Activated CD8-positive, alpha-beta memory T cell treated with anti-CD3 and anti-CD28 coated beads for 1 hour (primary cell): ENCODE measurements around the gene HIGD2A.

Experiments used
- DNase-seq, 2 donors: peaks; one replicate each; pipeline ENCODE4 v3.0.0-alpha.2; 2020; ENCODE audit warnings: low read depth in 1 of 2; ENCODE audit errors: extremely low read depth in 1 of 2

The HIGD2A gene

DNA sequence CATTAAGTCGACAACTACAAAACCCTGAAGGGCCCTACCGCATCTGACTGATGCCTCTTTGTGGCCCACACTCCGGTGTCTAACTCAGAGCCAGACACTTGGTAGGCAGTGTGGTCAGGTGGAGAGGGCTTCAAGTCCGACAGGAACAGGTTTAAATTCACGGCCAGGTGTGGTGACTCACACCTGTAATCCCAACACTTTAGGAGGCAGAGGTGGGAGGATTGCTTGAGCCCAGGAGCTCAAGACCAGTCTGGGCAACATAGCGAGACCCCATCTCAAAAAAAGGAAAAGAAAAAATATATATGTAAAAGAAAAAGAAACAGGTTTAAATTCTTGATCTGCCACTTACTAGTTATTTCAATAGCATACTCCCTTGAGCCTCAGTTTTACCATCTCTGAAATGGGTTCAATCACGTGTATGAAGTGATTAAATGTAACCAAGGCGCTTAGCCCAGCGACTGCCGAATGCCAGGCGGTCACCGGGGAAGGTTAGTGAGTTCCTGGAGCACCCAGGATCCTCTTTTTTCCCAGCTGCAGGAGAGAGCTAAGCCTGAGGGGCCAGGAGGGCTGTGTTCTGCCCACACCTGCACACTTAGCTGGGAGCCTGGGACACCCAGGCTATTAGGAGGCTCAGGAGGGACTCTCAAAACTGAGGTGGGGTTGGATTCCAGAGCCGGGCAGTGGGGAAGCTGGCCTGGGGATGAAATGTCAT is 26.8 kb downstream of the HIGD2A start:
- DNase-seq: no peak

DNA sequence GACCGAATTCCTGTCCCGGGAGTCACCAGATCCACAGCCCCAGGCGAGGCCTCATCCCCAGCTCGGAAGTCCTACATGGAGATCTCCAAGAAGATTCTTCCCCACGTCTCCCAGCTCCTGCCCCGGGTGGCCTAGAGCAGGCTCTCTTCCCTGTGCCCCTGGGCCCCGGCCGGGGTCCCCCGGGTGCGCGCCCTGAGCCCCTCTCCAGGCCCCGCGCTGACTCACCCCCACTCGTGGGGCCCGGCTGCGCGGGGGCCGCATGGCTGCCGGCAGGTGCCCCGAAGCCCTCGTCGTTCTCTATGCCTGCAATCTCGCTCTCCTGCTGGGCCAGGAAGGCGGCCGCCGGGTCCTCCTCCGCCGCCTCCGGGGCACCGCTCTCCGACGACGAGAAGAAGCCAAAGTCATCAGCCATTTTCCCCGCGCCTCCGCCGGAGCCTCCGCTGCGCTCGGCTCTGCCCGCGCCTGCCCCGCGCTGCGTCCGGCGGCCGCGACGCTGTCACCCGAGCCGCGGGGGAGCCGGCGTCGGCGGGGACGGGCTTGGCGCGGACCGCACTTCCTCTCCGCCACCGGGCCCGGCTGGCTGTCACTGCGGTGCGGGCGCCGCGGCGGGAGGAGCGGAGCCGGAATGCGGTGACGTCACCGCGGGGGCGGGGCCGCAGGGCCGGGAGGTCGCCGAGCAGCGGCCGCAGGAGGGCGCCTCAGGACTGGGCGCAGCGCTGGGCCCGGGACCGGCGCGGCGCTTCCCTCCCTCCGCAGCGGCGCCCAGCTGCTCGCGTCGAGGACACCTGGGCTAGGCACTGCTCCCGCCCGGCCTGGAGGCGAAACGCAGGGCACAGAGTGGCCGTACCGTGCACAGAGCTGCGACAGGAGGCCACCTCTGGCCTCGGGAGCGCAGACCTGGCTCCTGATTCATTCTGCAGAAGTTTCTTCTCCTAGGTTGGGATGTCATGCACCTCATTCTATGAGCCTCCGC is 27.7 kb downstream of the HIGD2A start, which contains the start of gene CLTB:
CLTB (minus strand) TSS at position 588 of the 973 bp plus-strand sequence; CDS start at position 412, 176 bp downstream.
- peak; percentile 60 to 94 for DNase-seq

GRCh38 chr5:176416965-176417364 is 28.4 kb downstream of the HIGD2A start:
- DNase-seq: no peak

DNA sequence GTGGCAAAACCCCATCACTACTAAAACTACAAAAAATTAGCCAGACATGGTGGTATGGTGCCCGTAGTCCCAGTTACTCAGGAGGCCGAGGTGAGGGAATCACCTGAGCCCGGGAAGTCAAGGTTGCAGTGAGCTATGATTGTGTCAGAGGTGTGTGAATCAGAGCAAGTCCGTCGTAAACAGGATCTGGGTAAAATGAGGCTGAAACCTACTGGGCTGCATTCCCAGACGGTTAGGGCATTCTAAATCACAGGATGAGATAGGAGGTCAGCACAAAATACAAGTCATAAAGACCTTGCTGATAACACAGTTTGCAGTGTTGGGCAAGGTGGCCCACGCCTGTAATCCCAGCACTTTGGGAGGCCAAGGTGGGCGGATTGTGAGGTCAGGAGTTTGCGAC is 29.7 kb downstream of the HIGD2A start:
- no peak for DNase-seq

GRCh38 chr5:176420086-176420485 is 31.5 kb downstream of the HIGD2A start:
- no peak for DNase-seq

- DNase-seq: no peak
Observed at GRCh38 chr5:176420972-176421544, 32.5 kb downstream of the HIGD2A start.

- DNase-seq: no peak
Observed at GRCh38 chr5:176424181-176424580, 35.6 kb downstream of the HIGD2A start.

- DNase-seq: no peak
Observed at GRCh38 chr5:176425138-176425537, 36.6 kb downstream of the HIGD2A start.

DNA sequence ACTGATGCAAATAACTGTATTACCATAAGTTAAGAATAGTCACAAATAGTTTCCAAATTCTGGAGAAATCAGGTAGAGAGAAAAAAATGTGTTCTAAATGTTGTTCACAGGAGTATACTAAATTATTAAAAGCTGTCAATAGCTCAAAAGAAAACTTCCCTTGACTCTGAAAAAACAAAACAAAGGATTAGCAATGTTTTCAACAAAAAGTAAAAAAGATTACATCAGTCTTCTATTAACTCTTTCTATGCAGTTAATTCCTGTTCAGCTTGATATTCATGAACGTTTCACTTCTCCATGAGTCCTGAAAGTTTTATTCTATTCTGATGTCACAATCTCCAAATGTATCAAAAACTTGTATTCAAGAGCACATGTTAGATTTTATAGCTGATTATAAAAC is 37.2 kb downstream of the HIGD2A start:
- no peak for DNase-seq

GRCh38 chr5:176426876-176427275 is 38.3 kb downstream of the HIGD2A start:
- DNase-seq: no peak

DNA sequence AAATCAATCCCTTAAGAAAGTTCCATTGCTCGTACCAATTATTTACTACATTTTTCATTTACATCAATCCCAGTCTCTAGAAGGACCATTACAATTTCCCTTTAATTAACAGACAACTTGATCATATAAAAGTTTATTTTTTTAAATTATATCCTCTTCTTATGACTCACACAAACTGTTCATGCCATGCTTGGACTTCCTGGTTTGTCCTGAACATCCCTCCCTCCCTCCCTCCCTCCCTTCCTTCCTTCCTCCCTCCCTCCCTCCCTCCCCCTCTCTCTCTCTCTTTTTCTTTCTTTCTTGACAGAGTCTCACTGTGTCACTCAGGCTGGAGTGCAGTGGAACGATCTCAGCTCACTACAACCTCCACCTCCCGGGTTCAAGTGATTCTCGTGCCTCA is 39.4 kb downstream of the HIGD2A start:
- DNase-seq: no peak

DNA sequence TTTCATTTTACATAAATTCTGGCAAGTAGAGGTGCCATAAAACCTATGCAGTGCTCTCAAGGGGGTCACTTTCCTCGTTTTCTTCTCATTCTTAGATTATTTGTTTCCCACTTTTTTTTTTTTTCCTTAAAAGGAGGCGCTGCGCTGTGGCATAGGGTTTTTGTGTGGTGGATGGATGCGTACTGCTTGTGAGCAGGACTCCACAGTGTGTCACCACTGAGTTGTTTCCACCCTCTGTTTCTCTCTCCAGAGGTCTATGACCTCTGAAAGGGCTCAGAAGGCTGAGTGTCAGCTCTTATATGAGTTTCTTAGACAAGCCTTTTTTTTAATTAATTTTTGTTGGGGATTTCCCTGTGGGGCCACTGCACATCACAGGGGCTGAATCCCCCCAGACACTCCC is 41.4 kb downstream of the HIGD2A start:
- no peak for DNase-seq

GRCh38 chr5:176432707-176433106 is 44.2 kb downstream of the HIGD2A start:
- DNase-seq: no peak

GRCh38 chr5:176436656-176437055 is 48.1 kb downstream of the HIGD2A start:
- no peak for DNase-seq

DNA sequence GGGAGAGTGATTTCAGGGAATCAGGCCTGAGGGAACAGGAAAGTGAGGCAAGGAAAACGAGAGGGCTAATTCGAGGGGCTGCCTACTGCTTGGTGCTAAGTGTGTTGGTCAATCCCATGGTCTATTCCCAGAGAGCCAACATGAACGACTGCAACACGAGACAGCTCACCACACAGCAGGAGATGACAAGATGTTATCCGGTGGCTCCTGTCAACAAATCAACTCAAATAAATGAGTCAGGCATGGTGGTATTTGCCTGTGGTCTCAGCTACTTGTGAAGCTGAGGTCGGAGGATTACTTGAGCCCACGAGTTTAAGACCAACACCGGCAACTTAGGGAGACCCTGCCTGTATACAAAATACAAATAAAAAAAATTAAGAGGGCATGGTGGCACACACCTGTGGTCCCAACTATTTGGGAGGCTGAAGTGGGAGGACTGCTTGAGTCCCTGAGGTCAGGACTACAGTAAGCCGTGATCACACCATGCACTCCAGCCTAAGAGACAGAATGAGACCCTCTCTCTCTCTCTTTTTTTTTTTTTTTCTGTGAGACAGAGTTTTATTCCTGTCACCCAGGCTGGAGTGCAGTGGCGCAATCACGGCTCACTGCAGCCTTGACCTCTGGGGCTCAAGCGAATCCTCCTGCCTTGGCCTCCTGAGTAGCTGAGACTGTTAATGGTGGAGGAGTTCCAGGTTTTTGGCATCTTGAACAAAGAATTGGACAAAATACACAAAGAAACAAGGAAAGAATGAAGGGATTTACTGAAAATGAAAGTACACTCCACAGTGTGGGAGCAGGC is 50.6 kb downstream of the HIGD2A start:
- DNase-seq: no peak
